GM20000 (cell line): ENCODE measurements around the gene RTL3.

ENCODE experiments used
- DNase-seq: peaks from one replicate; pipeline ENCODE4 v3.0.0; 2012; ENCODE audit warnings: low spot score
- CTCF ChIP-seq: IDR thresholded peaks from 2 replicates; pipeline ENCODE4 v1.5.1; 2012; ENCODE audit warnings: mild to moderate bottlenecking, control low read depth; ENCODE audit errors: extremely low read depth, missing control alignments

The RTL3 gene

GRCh38 chrX:78673246-78673645 is 14.1 kb upstream of the RTL3 start:
- TF ChIP-seq CTCF: no peak
- no peak for DNase-seq

DNA sequence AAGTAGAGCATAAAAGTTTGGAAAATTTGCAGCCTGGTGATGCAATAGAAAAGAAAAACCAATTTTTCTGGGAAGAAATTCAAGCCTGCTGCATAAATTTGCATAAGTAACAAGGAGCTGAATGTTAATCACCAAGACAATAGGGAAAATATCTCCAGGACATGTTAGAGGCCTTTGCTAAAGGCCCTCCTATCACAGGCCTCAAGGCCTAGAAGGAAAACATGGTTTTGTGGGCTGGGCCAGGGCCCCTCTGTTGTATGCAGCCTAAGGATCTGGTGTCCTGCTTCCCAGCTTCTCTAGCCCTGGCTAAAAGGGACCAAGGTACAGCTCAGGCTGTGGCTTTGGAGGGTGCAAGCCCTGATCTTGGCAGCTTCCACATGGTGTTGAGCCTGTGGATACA is 6.2 kb upstream of the RTL3 start:
- no peak for TF ChIP-seq CTCF
- DNase-seq: no peak

GRCh38 chrX:78661836-78662235 is 2.7 kb upstream of the RTL3 start:
- no peak for DNase-seq

GRCh38 chrX:78659955-78660354 is 827 bp upstream of the RTL3 start:
- DNase-seq: no peak
- no peak for TF ChIP-seq CTCF

More at GRCh38 chrX:78661836-78662235, 2.7 kb upstream of the RTL3 start:
- no peak for TF ChIP-seq CTCF

DNA sequence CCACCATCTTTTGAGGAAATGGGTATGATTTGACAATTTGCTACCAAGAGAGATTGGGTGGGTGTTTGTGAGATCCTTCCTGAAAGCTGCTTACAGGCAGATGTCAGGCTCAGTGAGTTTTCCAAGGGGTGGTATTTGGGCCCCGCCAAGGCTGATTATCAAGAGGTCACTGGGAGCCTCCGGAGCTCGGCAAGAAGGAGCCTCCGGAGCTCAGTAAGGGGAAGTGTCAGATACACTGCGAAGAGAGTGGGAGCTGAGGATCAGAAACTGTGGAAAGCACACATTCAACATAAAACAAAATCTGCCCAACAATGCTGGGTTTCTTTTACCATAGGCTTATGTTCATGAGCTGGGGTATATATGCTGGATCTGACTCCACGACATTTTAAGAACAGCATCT is 714 bp downstream of the RTL3 start:
- DNase-seq: no peak
- no peak for TF ChIP-seq CTCF

DNA sequence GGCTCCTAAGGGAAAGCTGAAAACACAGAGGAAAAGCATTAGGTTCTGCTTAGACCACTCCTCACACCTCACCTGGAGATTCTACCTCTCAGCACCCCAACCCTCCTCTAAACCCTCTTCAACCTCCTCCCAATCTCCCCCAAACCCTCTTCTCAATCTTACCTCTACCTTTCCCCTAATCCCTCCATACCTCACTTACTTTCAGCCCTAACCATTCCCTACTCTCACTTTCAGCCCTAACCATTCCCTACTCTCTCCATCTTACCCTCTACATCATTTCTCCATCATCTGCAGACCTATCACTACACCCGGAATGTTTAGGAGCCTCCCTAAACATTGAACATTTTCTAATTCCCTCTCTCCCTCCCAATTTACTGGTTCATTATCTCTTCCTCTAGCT is 3.5 kb downstream of the RTL3 start:
- TF ChIP-seq CTCF: no peak
- no peak for DNase-seq

DNA sequence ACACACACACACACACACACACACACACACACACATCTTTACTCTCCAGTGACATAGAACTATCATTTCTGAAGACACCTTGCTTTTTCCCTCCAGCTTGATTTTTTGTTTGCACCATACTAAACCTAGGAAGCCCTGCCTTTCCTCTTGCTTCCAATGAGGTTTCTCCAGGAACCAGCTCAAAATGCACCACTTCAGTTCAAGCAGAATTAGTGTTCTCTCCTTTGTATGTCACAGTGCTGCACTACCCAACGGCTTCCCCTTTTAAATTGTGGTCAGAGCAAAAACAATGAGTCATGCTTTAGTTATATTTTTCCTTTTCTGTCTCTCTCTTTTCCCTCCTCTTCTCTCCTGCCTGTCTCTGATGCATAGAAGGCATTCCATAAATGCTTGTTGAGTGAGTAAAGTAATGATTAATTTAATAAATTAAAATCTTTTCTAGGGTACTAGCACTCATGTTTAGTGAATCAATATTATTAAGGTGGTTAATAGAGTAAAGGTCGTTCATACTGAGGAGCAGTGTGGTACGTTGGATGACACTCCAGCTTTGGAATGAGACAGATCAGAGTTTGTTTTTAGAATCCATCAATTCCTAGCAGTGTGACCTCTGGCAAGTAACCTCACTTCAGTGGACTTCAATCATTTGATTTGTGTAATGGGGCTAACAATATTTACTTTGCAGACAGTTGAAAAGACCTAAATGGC is 5.9 kb downstream of the RTL3 start:
- no peak for TF ChIP-seq CTCF
- DNase-seq: no peak
